Heart left ventricle (tissue), 16 donors: Measurements from ENCODE around the gene PLA2G2D. TPM values are rescaled to one million over a fixed set of nuclear protein-coding genes. Genes with fewer than 3 reads are reported as not detected.
A peak's percentile ranks its signal among the peaks of the same experiment; 100 is the strongest.

Experiments used
- ATAC-seq, 4 donors: fragments of 200-7000 bp; cut with Tn5 transposase; one replicate each; pipeline ENCODE4 v1.9.1; 2020 to 2022; ENCODE audit warnings: moderate library complexity in 4 of 4, mild to moderate bottlenecking in 3 of 4, moderate number of reproducible peaks in 1 of 4
- DNase-seq, 5 donors: peaks; one replicate each; pipeline ENCODE4 v3.0.0-alpha.2; 2020
- H3K27ac ChIP-seq, 12 donors: fragments of 200-600 bp; sonication (generic) in 4 of 12; one replicate each; pipeline versions ENCODE4 v1.5.0 to v1.8.0; 2016 to 2022; ENCODE audit warnings: mild to moderate bottlenecking in 2 of 12
- H3K27me3 ChIP-seq, 9 donors: fragments of 200-600 bp; sonication (generic) in 2 of 9; one replicate each; pipeline versions ENCODE4 v1.5.1 to v1.8.0; 2016 to 2022; ENCODE audit warnings: mild to moderate bottlenecking in 3 of 9
- H3K36me3 ChIP-seq, 9 donors: fragments of 200-600 bp; sonication (generic) in 2 of 9; one replicate each; pipeline versions ENCODE4 v1.5.0 to v1.8.0; 2018 to 2022; ENCODE audit warnings: mild to moderate bottlenecking in 2 of 9
- H3K4me1 ChIP-seq, 12 donors: fragments of 200-600 bp; sonication (generic) in 4 of 12; one replicate each; pipeline versions ENCODE4 v1.5.0 to v1.8.0; 2016 to 2022; ENCODE audit warnings: mild to moderate bottlenecking in 3 of 12
- H3K4me3 ChIP-seq, 12 donors: fragments of 200-600 bp; sonication (generic) in 4 of 12; one replicate each; pipeline versions ENCODE4 v1.5.0 to v1.8.0; 2017 to 2022; ENCODE audit warnings: mild to moderate bottlenecking in 9 of 12, moderate library complexity in 4 of 12
- H3K9me3 ChIP-seq, 12 donors: fragments of 200-600 bp; sonication (generic) in 4 of 12; one replicate each; pipeline versions ENCODE4 v1.5.0 to v1.8.0; 2016 to 2022; ENCODE audit warnings: mild to moderate bottlenecking in 1 of 12
- CTCF ChIP-seq, 12 donors: fragments of 200-600 bp; sonication (generic) in 4 of 12; IDR thresholded peaks; one replicate each; pipeline versions ENCODE4 v1.5.0 to v1.8.0; 2018 to 2022; ENCODE audit warnings: antibody characterized with exemption in 12 of 12, mild to moderate bottlenecking in 5 of 12
- POLR2A ChIP-seq, 2 donors: fragments of 450-650 bp; IDR thresholded peaks; one replicate each; pipeline ENCODE4 v1.6.1; 2017; ENCODE audit warnings: antibody characterized with exemption in 2 of 2, mild to moderate bottlenecking in 2 of 2, moderate library complexity in 2 of 2
- WGBS, 4 donors: extraction: QIAGEN DNeasy Blood & Tissue Kit in 2 of 4; methylation state at CpG; one replicate each; pipeline versions ENCODE4 v1.1.5 to v1.1.7; 2013 to 2018; 5-methylcytosine and 5-hydroxymethylcytosine counted together
- intact Hi-C, 10 donors: fragments of 100-400 bp; cut with DNase I; formaldehyde crosslinking; loops; one replicate each; pipeline versions ENCODE4 v1.11.1 to v1.14.2; 2022
- polyA plus RNA-seq, 2 donors: library from polyadenylated mRNA; stranded (reverse); fragments of 200-250 nt; gene quantifications; one replicate each; pipeline ENCODE4 v1.2.3, GENCODE V29; 2013
- total RNA-seq, 9 donors: library from RNA; depleted of rRNA in 2 of 9; stranded (reverse); fragments of >200 nt in 2 of 9; fragmentation: NEBNext Ultra II Directional in 3 of 9; extraction: Animal tissue kit (Norgen Biotek cat#: 25700) in 3 of 9; gene quantifications; one replicate each; pipeline versions ENCODE4 v1.1.0 to v1.2.4, GENCODE V29; 2016 to 2023
- donor health status: ischemic (EF 13 %, LVEDD 7.1; RV severe dilation, severe dysfunction).
- donor health status: healthy with polysubstance abuse.
- donor health status: DM: no; HTN: yes; CAD: no.
- donor health status: DM: no; HTN: no; CAD: no.
- donor health status: ischemic (EF 25% LVEDD 6.9; RV normal size, moderate dysfunction).
- donor health status: ischemic (EF 25% LVEDD 5.7; RV mildly dilated, moderate dysfunction).
- donor health status: healthy.
- donor health status: DM: yes; HTN: yes; CAD: no.
- donor health status: ischemic (EF 35%, LVEDD 5.7; RV mildly dilated, moderate dysfunction).
- donor health status: nonischemic (EF 11% LVEDD 7.7; RV severe dilation, severe dysfunction).
- donor health status: DM: yes; HTN: yes; CAD: no.
- donor health status: PGD.
- donor health status: ischemic (EF 29% LVEDD 5.4; RV normal size, mild dysfunction).
- donor health status: nonischemic (EF 23%, LVEDD 6.1; RV moderate dilation, normal function).

PLA2G2D gene
- total and polyA plus RNA-seq, 11 donors: 0.85 to 5.4 TPM; not detected in 9

GRCh38 chr1:20069874-20070273 lies 49.5 kb downstream of the PLA2G2D start, which contains the start of gene PLA2G5:
PLA2G5 (plus strand) TSS chr1:20070194; CDS start chr1:20084831, 14,637 bp downstream.
- Histone ChIP-seq H3K4me1 (peaks cover 2 to 56% (median 23%) of the 10 kb centered on the region in 12 donors), H3K36me3 (peaks cover 0 to 20% (median 0%) of the 10 kb centered on the region in 9 donors), H3K27me3 (no peaks in the 10 kb centered on the region), H3K27ac (peak within 1 kb of the TSS; percentile 41 to 96 (median 84)), H3K9me3 (no peaks in the 10 kb centered on the region), H3K4me3 (peak within 1 kb of the TSS; percentile 31 to 70 (median 52))
- intact Hi-C loops: loop anchor here in 1 of 10 donors (5.0 kb wide), 1 partner anchor 43 kb away; no protein-coding TSS in a partner anchor
- DNase-seq (peak; percentile 82 to 91 (median 89)), ATAC-seq (peak; percentile 91 to 97 (median 94))
- TF ChIP-seq CTCF (IDR thresholded peaks at IDR 0.05) (no peak), POLR2A (IDR thresholded peaks at IDR 0.05) (peak in 1 of 2 donors; percentile 23)
- 5 to 8% (median 6%) methylated on average over 7 of the region's 7 CpGs for WGBS, 4 donors

GRCh38 chr1:20068722-20069121 lies 50.6 kb downstream of the PLA2G2D start:
- no peak for ATAC-seq

GRCh38 chr1:20063861-20064292 lies 55.5 kb downstream of the PLA2G2D start:
- Histone ChIP-seq H3K4me3 (no peak overlapping the region), H3K27me3 (no peaks in the 10 kb centered on the region), H3K27ac (peak overlapping the region in 1 of 12 donors; percentile 24), H3K36me3 (peaks cover 0 to 8% (median 0%) of the 10 kb centered on the region in 9 donors), H3K4me1 (peaks cover 0 to 28% (median 4%) of the 10 kb centered on the region in 12 donors), H3K9me3 (no peaks in the 10 kb centered on the region)
- DNase-seq (no peak), ATAC-seq (peak in 1 of 4 donors; percentile 20)
- 86 to 89% (median 87%) methylated on average over 2 of the region's 2 CpGs for WGBS, 4 donors
- no peak for TF ChIP-seq POLR2A (IDR thresholded peaks at IDR 0.05)
- no peak for TF ChIP-seq CTCF (IDR thresholded peaks at IDR 0.05)
- intact Hi-C loops: no loop called here

More at GRCh38 chr1:20068722-20069121, 50.6 kb downstream of the PLA2G2D start:
- WGBS, 4 donors: 66 to 74% (median 70%) methylated on average over 7 of the region's 7 CpGs
- Histone ChIP-seq H3K27me3 (no peaks in the 10 kb centered on the region), H3K9me3 (no peaks in the 10 kb centered on the region), H3K27ac (peak overlapping the region in 3 of 12 donors; percentile 83 to 96 (median 86)), H3K4me1 (peaks cover under 1 to 44% (median 21%) of the 10 kb centered on the region in 12 donors), H3K36me3 (peaks cover 0 to 17% (median 0%) of the 10 kb centered on the region in 9 donors), H3K4me3 (no peak overlapping the region)
- TF ChIP-seq POLR2A (IDR thresholded peaks at IDR 0.05) (no peak), CTCF (IDR thresholded peaks at IDR 0.05) (no peak)
- intact Hi-C loops: no loop called here
- DNase-seq: no peak

Other genes with a start within 250 kb of the PLA2G2D start
- gene OTUD3, start 237.1 kb downstream of the PLA2G2D start, total RNA-seq: 1 to 10 TPM; 1.8 to 6.3 (median 4.2) TPM
- 1 to 10 TPM; 2.3 to 2.8 TPM for gene OTUD3, start 237.1 kb downstream of the PLA2G2D start, polyA plus RNA-seq
- gene PLA2G2E, start 195.9 kb downstream of the PLA2G2D start, total RNA-seq: not detected
- not detected for gene PLA2G2E, start 195.9 kb downstream of the PLA2G2D start, polyA plus RNA-seq
- 100 to 1,000 TPM in 2 of 9 donors, 10 to 100 TPM in 5, 1 to 10 TPM in 2; 2.8 to 539 (median 26.5) TPM for gene PLA2G2A, start 139.9 kb downstream of the PLA2G2D start, total RNA-seq
- 100 to 1,000 TPM; 107 to 112 TPM for gene PLA2G2A, start 139.9 kb downstream of the PLA2G2D start, polyA plus RNA-seq
- gene PLA2G5, start 49.3 kb downstream of the PLA2G2D start, total RNA-seq: 10 to 100 TPM; 31.9 to 80.3 (median 43.9) TPM
- gene PLA2G5, start 49.3 kb downstream of the PLA2G2D start, polyA plus RNA-seq: 100 to 1,000 TPM in 1 of 2 donors, 10 to 100 TPM in 1; 25.6 to 102 TPM
- gene PLA2G2F, start 19.8 kb upstream of the PLA2G2D start, total RNA-seq: not detected
- not detected for gene PLA2G2F, start 19.8 kb upstream of the PLA2G2D start, polyA plus RNA-seq
- gene UBXN10, start 66.6 kb upstream of the PLA2G2D start, total RNA-seq: 1 to 10 TPM in 6 of 9 donors, under 1 TPM in 3; 0.68 to 2.6 (median 1.2) TPM
- under 1 TPM; 0.14 to 0.53 TPM for gene UBXN10, start 66.6 kb upstream of the PLA2G2D start, polyA plus RNA-seq
- under 1 TPM in 1 of 9 donors, not detected in 8; 0.16 TPM for gene PLA2G2C, start 67.0 kb upstream of the PLA2G2D start, total RNA-seq
- not detected for gene PLA2G2C, start 67.0 kb upstream of the PLA2G2D start, polyA plus RNA-seq
- under 1 TPM in 5 of 9 donors, not detected in 4; 0.11 to 0.88 (median 0.31) TPM for gene VWA5B1, start 171.3 kb upstream of the PLA2G2D start, total RNA-seq
- under 1 TPM; 0.04 to 0.11 TPM for gene VWA5B1, start 171.3 kb upstream of the PLA2G2D start, polyA plus RNA-seq